H9 (cell line): ENCODE results near the gene SUGT1. TPM values are rescaled to one million over a fixed set of nuclear protein-coding genes. Genes with fewer than 3 reads are reported as not detected.

Experiments
- DNase-seq: peaks from one replicate; pipeline ENCODE4 v3.0.0-alpha.2; 2017
- H2AFZ ChIP-seq: one replicate; pipeline ENCODE4 v1.6.1; 2013; ENCODE audit warnings: mild to moderate bottlenecking, low read length, control low read depth, moderate library complexity
- H2AK5ac ChIP-seq: 2 replicates; pipeline ENCODE4 v1.6.1; 2013; ENCODE audit warnings: low read length, control low read depth, mixed read lengths; ENCODE audit not compliant: insufficient read length
- H2BK120ac ChIP-seq: one replicate; pipeline ENCODE4 v1.6.1; 2013; ENCODE audit warnings: low read depth, mild to moderate bottlenecking, low read length, control low read depth, inconsistent platforms; ENCODE audit not compliant: poor library complexity, severe bottlenecking
- H2BK12ac ChIP-seq: 2 replicates; pipeline ENCODE4 v1.6.1; 2013; ENCODE audit warnings: low read length, control low read depth, mixed read lengths, low read depth; ENCODE audit not compliant: insufficient read length
- H2BK15ac ChIP-seq: 2 replicates; pipeline ENCODE4 v1.6.1; 2013; ENCODE audit warnings: low read depth, low read length, control low read depth
- H2BK20ac ChIP-seq: one replicate; pipeline ENCODE4 v1.6.1; 2013; ENCODE audit warnings: low read depth, mild to moderate bottlenecking, low read length, control low read depth, inconsistent platforms; ENCODE audit not compliant: poor library complexity, severe bottlenecking
- H2BK5ac ChIP-seq: 2 replicates; pipeline ENCODE4 v1.6.1; 2013; ENCODE audit warnings: low read length, control low read depth, mixed read lengths; ENCODE audit not compliant: insufficient read length
- H3K14ac ChIP-seq: 2 replicates; pipeline ENCODE4 v1.6.1; 2013; ENCODE audit warnings: low read length, control low read depth; ENCODE audit not compliant: insufficient read depth
- H3K18ac ChIP-seq: 2 replicates; pipeline ENCODE4 v1.6.1; 2013; ENCODE audit warnings: low read depth, mild to moderate bottlenecking, mixed read lengths, low read length, control low read depth; ENCODE audit not compliant: insufficient read length
- H3K23ac ChIP-seq: 2 replicates; pipeline ENCODE4 v1.6.1; 2013; ENCODE audit warnings: low read length, control low read depth, mixed read lengths, low read depth; ENCODE audit not compliant: insufficient read length
- H3K23me2 ChIP-seq: 2 replicates; pipeline ENCODE4 v1.6.1; 2013; ENCODE audit warnings: low read depth, mild to moderate bottlenecking, mixed read lengths, low read length, control low read depth; ENCODE audit not compliant: insufficient read length, poor library complexity, severe bottlenecking
- H3K27ac ChIP-seq: 2 replicates; pipeline ENCODE4 v1.5.1; 2013; ENCODE audit warnings: low read length, control low read depth, mixed read lengths, low read depth; ENCODE audit not compliant: insufficient read length
- H3K27me3 ChIP-seq: 2 replicates; pipeline ENCODE4 v1.6.1; 2013; ENCODE audit warnings: low read length, control low read depth, inconsistent platforms; ENCODE audit not compliant: insufficient read depth
- H3K4ac ChIP-seq: 2 replicates; pipeline ENCODE4 v1.6.1; 2013; ENCODE audit warnings: low read depth, mild to moderate bottlenecking, control low read depth, inconsistent platforms, low read length, moderate library complexity
- H3K4me1 ChIP-seq: 2 replicates; pipeline ENCODE4 v1.6.1; 2013; ENCODE audit warnings: low read length, control low read depth, inconsistent platforms; ENCODE audit not compliant: insufficient read depth
- H3K4me2 ChIP-seq: 2 replicates; pipeline ENCODE4 v1.6.1; 2013; ENCODE audit warnings: low read length, control low read depth, mixed read lengths; ENCODE audit not compliant: insufficient read length, insufficient read depth
- H3K56ac ChIP-seq: 2 replicates; pipeline ENCODE4 v1.6.1; 2013; ENCODE audit warnings: low read depth, mild to moderate bottlenecking, mixed read lengths, low read length, control low read depth; ENCODE audit not compliant: insufficient read length
- H3K79me1 ChIP-seq: 2 replicates; pipeline ENCODE4 v1.6.1; 2013; ENCODE audit warnings: low read depth, mild to moderate bottlenecking, moderate library complexity, low read length, control low read depth, inconsistent platforms; ENCODE audit not compliant: insufficient read depth, poor library complexity, severe bottlenecking
- H3K79me2 ChIP-seq: 2 replicates; pipeline ENCODE4 v1.6.1; 2013; ENCODE audit warnings: low read length, control low read depth, inconsistent platforms; ENCODE audit not compliant: insufficient read depth
- H3K9ac ChIP-seq: 2 replicates; pipeline ENCODE4 v1.6.1; 2013; ENCODE audit warnings: low read length, control low read depth, mixed read lengths; ENCODE audit not compliant: insufficient read length; ENCODE audit errors: extremely low read depth
- H3K9me3 ChIP-seq: one replicate; pipeline ENCODE4 v1.6.1; 2013; ENCODE audit warnings: low read depth, low read length, inconsistent platforms; ENCODE audit not compliant: control insufficient read depth
- H3T11ph ChIP-seq: one replicate; pipeline ENCODE4 v1.6.1; 2013; ENCODE audit warnings: mild to moderate bottlenecking, low read length, control low read depth, inconsistent platforms
- H4K20me1 ChIP-seq: one replicate; pipeline ENCODE4 v1.6.1; 2013; ENCODE audit not compliant: control insufficient read depth, insufficient read length, insufficient read depth
- H4K5ac ChIP-seq: 2 replicates; pipeline ENCODE4 v1.6.1; 2013; ENCODE audit warnings: low read depth, mild to moderate bottlenecking, mixed read lengths, low read length, control low read depth; ENCODE audit not compliant: insufficient read length
- H4K8ac ChIP-seq: replicated peaks from 2 replicates; pipeline ENCODE4 v1.6.1; 2013; ENCODE audit warnings: low read length, control low read depth, mixed read lengths, low read depth; ENCODE audit not compliant: insufficient read length
- H4K91ac ChIP-seq: 2 replicates; pipeline ENCODE4 v1.6.1; 2013; ENCODE audit warnings: low read depth, mild to moderate bottlenecking, moderate library complexity, mixed read lengths, low read length, control low read depth; ENCODE audit not compliant: insufficient read length
- H3K27ac Mint-ChIP-seq, 3 experiments: 2 replicates in 2 of 3; 3 replicates in 1 of 3; pipeline ENCODE4 v1.8.0; 2020 to 2021; ENCODE audit warnings: mixed read lengths in 3 of 3, mild to moderate bottlenecking in 1 of 3, moderate library complexity in 1 of 3
- H3K27me3 Mint-ChIP-seq: 2 replicates; pipeline ENCODE4 v1.8.0; 2021; ENCODE audit warnings: low read depth, mild to moderate bottlenecking, moderate library complexity, mixed read lengths
- H3K36me3 Mint-ChIP-seq, 3 experiments: 2 replicates in 2 of 3; 3 replicates in 1 of 3; pipeline ENCODE4 v1.8.0; 2020 to 2021; ENCODE audit warnings: low read depth in 3 of 3, mixed read lengths in 3 of 3; ENCODE audit not compliant: insufficient read depth in 1 of 3
- H3K4me1 Mint-ChIP-seq, 2 experiments: 2 replicates each; pipeline ENCODE4 v1.8.0; 2020; ENCODE audit warnings: mixed read lengths in 2 of 2
- H3K4me3 Mint-ChIP-seq, 2 experiments: 2 replicates in 1 of 2; 3 replicates in 1 of 2; pipeline ENCODE4 v1.8.0; 2020 to 2021; ENCODE audit warnings: mild to moderate bottlenecking in 2 of 2, mixed read lengths in 2 of 2, moderate library complexity in 1 of 2
- H3K9me3 Mint-ChIP-seq, 2 experiments: 2 replicates in 1 of 2; 3 replicates in 1 of 2; pipeline ENCODE4 v1.8.0; 2020; ENCODE audit warnings: mild to moderate bottlenecking in 2 of 2, mixed read lengths in 2 of 2, moderate library complexity in 1 of 2
- CTCF ChIP-seq: fragments of 200-600 bp; sonication (generic); conservative IDR thresholded peaks from 3 replicates; pipeline ENCODE4 v1.8.0; 2021; ENCODE audit warnings: antibody characterized with exemption, mild to moderate bottlenecking
- WGBS: extraction: QIAGEN DNeasy Blood & Tissue Kit; methylation state at CpG from one replicate; pipeline ENCODE4 v1.1.7; 2013; ENCODE audit warnings: missing lambda C conversion rate, low lambda C conversion rate, mixed read lengths; ENCODE audit not compliant: insufficient read length; ENCODE audit errors: extremely low coverage; 5-methylcytosine and 5-hydroxymethylcytosine counted together
- total RNA-seq: library from RNA; stranded (reverse); gene quantifications from 2 replicates; pipeline ENCODE4 v1.2.1, GENCODE V29; 2021

Gene SUGT1
- total RNA-seq, 1 experiment from 2014 or later: 99.6 TPM

- no CpG with 5 or more reads among the region's 1 CpG for WGBS
- Histone ChIP-seq H3K9ac (no peak overlapping the region), H3K79me2 (no peaks in the 10 kb centered on the region), H2BK15ac (no peak overlapping the region), H3K79me1 (no peaks in the 10 kb centered on the region), H3K56ac (no peak overlapping the region), H2AFZ (no peak overlapping the region), H3K9me3 (no peaks in the 10 kb centered on the region), H2BK5ac (no peak overlapping the region), H3K14ac (no peak overlapping the region), H4K20me1 (no peaks in the 10 kb centered on the region), H3K23me2 (peaks cover 8% of the 10 kb centered on the region), H3K4me2 (no peak overlapping the region), H3K4ac (no peak overlapping the region), H3K23ac (no peak overlapping the region), H3T11ph (no peak overlapping the region), H3K4me1 (peaks cover under 1% of the 10 kb centered on the region; the same call in 1 of the 2 replicates), H2AK5ac (no peak overlapping the region), H4K5ac (no peak overlapping the region), H3K27me3 (no peaks in the 10 kb centered on the region), H3K27ac (no peak overlapping the region), H3K18ac (no peak overlapping the region), H2BK12ac (no peak overlapping the region), H2BK20ac (no peak overlapping the region), H4K8ac (no peak overlapping the region), H4K91ac (no peak overlapping the region), H2BK120ac (no peak overlapping the region)
- H3K4me1 Mint-ChIP-seq: peaks cover 18 to 21% of the 10 kb centered on the region in 2 experiments
- peaks cover 8% of the 10 kb centered on the region for H3K27me3 Mint-ChIP-seq
- no peak overlapping the region for H3K4me3 Mint-ChIP-seq
- peaks cover 0 to 23% (median 15%) of the 10 kb centered on the region in 3 experiments; a peak in 5 of 7 replicates for H3K36me3 Mint-ChIP-seq
- TF ChIP-seq CTCF: no peak
- H3K9me3 Mint-ChIP-seq: peaks cover 9 to 15% of the 10 kb centered on the region in 2 experiments; a peak in 4 of 5 replicates
- DNase-seq: no peak
- no peak overlapping the region for H3K27ac Mint-ChIP-seq
These were observed 90.9 kb downstream of the SUGT1 start for GRCh38 chr13:52743569-52743968.
